ENCODE results near the gene ATN1. TPM values are rescaled to one million over a fixed set of nuclear protein-coding genes. Genes with fewer than 3 reads are reported as not detected.

The ATN1 gene
- total and polyA plus RNA-seq, 9 of the 15 experiments (the other 6 are each of a cell fraction or from before 2014, with no cell fraction given) = 0.15 to 49.8 (median 2.7) TPM

- TF ChIP-seq YY1 (IDR thresholded peaks at IDR 0.05; ENCODE audit: borderline replicate concordance in 1 of 3, control insufficient read depth in 1 of 3, extremely low read depth in 1 of 3, insufficient read depth in 3 of 3, insufficient read length in 1 of 3, insufficient replicate concordance in 2 of 3, low read depth in 1 of 3, low read length in 2 of 3) = no peak
- no peak for TF ChIP-seq ILK (tag; IDR thresholded peaks at IDR 0.05; ENCODE audit: borderline replicate concordance, low read depth)
- TF ChIP-seq ZFP91 (CRISPR knock-in tag; IDR thresholded peaks at IDR 0.05) = no peak
- TF ChIP-seq ZNF146 (CRISPR knock-in tag; IDR thresholded peaks at IDR 0.05; ENCODE audit: unreplicated experiment) = no peak
- no peak for TF ChIP-seq MXI1 (IDR thresholded peaks at IDR 0.05; ENCODE audit: low read depth, low read length)
- no peak for TF ChIP-seq SRF (CRISPR knock-in tag; IDR thresholded peaks at IDR 0.05)
- no peak for TF ChIP-seq GTF2F1 (IDR thresholded peaks at IDR 0.05; ENCODE audit: low read depth, low read length)
- TF ChIP-seq ZBTB1 (CRISPR knock-in tag; IDR thresholded peaks at IDR 0.05; ENCODE audit: borderline replicate concordance, low read depth) = no peak
- peak; percentile 30; the same call in 1 of the 2 replicates for TF ChIP-seq ETV1 (tag; conservative IDR thresholded peaks at IDR 0.05; ENCODE audit: low read depth)
- TF ChIP-seq OTX1 (CRISPR knock-in tag; IDR thresholded peaks at IDR 0.05) = no peak
- no peak for TF ChIP-seq NKRF (IDR thresholded peaks at IDR 0.05; ENCODE audit: borderline replicate concordance)
- no peak for TF ChIP-seq ELF4 (CRISPR knock-in tag; IDR thresholded peaks at IDR 0.05)
- no peak for TF ChIP-seq POLR3G (IDR thresholded peaks at IDR 0.05; ENCODE audit: extremely low read depth, insufficient read length, insufficient replicate concordance)
- no peak for TF ChIP-seq ELF2 (CRISPR knock-in tag; IDR thresholded peaks at IDR 0.05)
- TF ChIP-seq NCOA1 (IDR thresholded peaks at IDR 0.05; ENCODE audit: low read depth) = peak; percentile 57; the same call in 1 of the 2 replicates
- no peak for TF ChIP-seq COPS2 (conservative IDR thresholded peaks at IDR 0.05)
- no peak for TF ChIP-seq HMG20A (CRISPR knock-in tag; conservative IDR thresholded peaks at IDR 0.05)
- TF ChIP-seq RBM17 (IDR thresholded peaks at IDR 0.05; ENCODE audit: borderline replicate concordance, low read depth, low read length) = no peak
- TF ChIP-seq HNRNPUL1 (IDR thresholded peaks at IDR 0.05; ENCODE audit: low read length) = no peak
- TF ChIP-seq MITF (IDR thresholded peaks at IDR 0.05) = no peak
- TF ChIP-seq ZZZ3 (IDR thresholded peaks at IDR 0.05) = no peak
- no peak for TF ChIP-seq SIN3A (IDR thresholded peaks at IDR 0.05; ENCODE audit: borderline replicate concordance in 2 of 2, control insufficient read depth in 1 of 2, low read depth in 2 of 2, low read length in 2 of 2)
- no peak for TF ChIP-seq ZNF212 (CRISPR knock-in tag; IDR thresholded peaks at IDR 0.05)
- no peak for TF ChIP-seq ARID2 (IDR thresholded peaks at IDR 0.05)
- TF ChIP-seq MTA2 (IDR thresholded peaks at IDR 0.05; ENCODE audit: low read depth) = peak; percentile 70
- TF ChIP-seq EP400 (IDR thresholded peaks at IDR 0.05) = no peak
Observed at GRCh38 chr12:6964605-6965025, 36.9 kb downstream of the ATN1 start (continued).

Measured in K562 (cell line).